DMS 273 (cell line): ENCODE results near the gene CYP4V2.
A peak's percentile ranks its signal among the peaks of the same experiment; 100 is the strongest.

ENCODE experiments used
- DNase-seq: peaks from one replicate; lab custom pipeline; 2025; ENCODE audit not compliant: unreplicated experiment; lab: John Stamatoyannopoulos, UW

CYP4V2 gene

DNA sequence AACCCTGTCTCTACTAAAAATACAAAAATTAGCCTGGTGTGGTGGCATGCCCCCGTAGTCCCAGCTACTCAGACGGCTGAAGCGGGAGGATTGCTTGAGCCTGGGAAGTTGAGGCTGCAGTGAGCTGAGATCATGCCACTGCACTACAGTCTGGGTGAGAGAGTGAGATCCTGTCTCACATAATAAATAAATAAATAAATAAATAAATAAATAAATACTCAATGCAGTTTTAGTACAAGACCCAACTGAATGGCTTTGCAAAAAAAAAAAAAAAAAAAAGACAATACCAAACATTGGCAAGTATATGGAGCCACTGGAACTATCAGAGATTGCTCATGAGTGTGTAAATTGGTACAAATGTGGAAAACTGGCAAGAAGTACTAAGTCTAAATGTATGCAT is 3.3 kb upstream of the CYP4V2 start:
- no peak for DNase-seq

DNA sequence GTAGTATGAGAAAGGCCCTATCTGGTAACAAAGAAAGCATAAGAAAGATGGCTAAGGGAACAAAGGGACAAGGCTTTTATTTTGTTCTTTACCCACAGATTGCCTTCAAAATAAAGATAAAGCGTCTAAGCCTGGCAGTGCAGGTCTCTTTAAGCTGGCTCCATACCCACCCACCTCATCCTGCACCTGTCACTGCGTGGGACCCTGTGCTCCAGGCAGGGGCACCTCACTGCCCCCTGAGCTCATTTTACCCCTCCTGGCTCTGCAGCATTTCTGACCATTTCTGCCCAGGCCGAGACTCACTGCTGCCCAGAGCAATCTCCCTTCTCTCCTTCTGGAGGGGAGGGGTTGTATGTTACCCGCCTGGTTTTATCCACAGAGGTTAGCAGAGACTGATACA is 1.7 kb upstream of the CYP4V2 start:
- no peak for DNase-seq

DNA sequence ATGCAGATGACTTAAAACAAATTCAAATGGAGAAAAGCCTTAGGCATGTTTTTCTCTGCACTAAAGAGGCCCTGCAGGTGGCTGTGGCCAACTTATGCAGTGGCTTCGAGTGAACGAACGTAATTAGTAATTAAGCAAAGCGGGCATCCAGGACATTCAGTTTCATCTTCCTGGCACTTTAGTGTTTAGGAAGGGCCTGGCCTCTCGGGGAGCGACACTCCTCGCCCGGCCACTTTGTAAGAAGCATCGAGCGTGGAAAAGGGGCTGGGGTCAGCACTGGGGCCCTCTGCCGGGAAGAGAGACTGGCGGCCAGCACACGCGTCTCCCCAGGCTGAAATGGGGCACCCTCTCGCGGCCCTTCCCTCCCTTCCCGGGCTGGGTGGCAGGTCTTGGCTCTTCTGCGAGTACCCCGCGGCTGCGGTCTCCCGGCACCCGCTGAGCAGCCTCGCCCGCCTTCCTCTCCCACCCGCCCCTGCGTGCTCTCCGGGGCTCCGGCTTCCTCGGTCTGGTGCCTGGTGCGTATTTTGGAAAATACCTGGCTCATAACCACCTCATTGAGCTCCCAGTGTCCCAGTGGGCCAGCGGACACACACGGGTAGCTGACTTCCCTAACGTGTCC is 677 bp upstream of the CYP4V2 start:
- DNase-seq, result peak; percentile 71

DNA sequence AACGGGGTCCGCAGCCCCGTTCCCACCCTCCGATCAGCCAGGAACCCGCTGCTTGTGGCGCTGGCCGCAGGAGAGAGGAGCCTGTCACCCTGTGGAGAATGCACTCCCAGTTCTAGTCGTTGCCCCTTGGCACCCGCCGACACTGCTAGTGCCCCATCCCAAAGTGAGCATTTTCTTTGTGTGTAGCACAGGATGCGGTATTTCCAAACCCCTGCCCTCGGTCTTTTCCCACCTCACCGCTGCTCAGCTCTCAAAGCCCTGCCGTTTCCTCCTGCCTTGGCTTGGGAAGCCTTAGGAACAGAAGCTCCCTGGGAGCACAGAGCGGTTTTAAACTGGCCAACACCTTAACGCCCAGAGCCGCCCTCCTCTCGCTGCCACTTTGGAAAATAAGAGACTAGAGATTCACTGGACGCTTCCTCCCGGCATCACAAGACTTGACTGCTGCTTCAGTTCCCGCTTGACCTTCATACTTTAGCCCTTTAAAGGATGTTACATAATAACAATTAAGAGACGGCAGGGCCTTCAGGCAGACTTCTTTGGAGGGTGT is 772 bp downstream of the CYP4V2 start:
- peak; percentile 64 for DNase-seq

DNA sequence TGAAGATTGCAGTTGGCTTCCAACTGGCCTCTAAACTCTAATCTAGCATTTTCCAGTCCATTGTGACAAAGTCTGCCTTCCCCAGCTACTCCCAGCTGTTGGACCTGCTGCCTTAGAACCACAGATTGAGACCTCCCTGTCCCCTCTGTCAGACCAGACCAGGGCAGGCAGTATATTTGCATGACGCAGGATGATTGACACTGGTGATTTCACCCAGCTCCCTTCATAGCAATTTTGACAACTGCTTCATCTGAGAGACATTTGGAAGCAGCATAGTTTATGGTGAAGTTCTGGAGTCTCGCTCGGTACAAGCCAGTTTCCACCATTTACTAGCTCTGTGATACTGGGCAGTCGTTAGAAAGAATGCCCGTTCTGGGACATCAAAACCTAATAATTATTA is 2.5 kb downstream of the CYP4V2 start:
- DNase-seq, result no peak

DNA sequence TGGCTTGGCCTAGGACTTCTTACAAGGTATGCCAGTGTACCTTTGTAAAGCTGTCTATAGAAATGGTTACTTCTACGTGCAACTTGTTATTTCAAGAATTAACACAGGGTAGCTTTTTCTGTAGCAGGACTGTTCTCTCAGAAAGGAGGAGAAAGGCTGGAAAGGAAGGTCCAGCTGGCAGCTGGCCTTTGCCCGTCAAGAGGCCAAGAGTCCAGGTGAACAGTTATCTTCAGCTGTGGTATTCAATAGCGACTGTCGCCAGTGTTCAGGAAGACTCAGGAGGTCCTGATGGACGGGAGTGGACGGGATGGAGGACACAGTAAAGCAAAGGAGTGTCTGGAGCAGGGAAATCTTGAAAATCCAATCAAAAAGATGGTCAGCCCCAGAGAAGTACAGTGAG is 4.7 kb downstream of the CYP4V2 start:
- no peak for DNase-seq

DNA sequence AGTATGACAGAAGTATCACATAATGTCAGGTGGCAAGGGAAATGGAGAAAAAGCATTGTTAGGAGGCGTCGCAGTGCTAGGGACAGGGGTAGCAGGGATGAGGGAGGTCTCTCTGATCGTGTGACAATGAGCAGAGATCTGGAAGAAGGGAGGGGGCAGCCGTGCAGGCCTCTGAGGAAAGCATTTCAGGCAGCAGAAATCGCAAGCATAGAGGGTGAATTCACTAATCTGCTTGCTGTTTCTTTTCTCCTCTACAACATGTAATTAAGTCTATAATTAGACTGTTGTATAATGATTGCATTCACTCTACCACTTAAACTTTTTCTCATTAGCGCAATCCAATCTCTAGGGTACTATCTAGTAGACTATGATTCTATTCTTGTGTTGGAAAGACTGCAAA is 9.1 kb downstream of the CYP4V2 start:
- no peak for DNase-seq

DNA sequence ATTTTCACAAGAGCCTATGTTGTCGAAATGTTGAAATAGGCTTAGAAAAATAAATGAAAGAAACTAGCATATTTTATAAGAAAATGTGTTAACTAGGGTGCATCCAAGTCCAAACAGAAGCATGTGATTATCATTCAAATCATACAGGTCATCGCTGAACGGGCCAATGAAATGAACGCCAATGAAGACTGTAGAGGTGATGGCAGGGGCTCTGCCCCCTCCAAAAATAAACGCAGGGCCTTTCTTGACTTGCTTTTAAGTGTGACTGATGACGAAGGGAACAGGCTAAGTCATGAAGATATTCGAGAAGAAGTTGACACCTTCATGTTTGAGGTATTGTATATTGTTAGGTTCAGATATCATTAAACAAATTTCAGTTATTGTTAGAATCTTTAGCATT is 9.6 kb downstream of the CYP4V2 start:
- DNase-seq, result no peak

DNA sequence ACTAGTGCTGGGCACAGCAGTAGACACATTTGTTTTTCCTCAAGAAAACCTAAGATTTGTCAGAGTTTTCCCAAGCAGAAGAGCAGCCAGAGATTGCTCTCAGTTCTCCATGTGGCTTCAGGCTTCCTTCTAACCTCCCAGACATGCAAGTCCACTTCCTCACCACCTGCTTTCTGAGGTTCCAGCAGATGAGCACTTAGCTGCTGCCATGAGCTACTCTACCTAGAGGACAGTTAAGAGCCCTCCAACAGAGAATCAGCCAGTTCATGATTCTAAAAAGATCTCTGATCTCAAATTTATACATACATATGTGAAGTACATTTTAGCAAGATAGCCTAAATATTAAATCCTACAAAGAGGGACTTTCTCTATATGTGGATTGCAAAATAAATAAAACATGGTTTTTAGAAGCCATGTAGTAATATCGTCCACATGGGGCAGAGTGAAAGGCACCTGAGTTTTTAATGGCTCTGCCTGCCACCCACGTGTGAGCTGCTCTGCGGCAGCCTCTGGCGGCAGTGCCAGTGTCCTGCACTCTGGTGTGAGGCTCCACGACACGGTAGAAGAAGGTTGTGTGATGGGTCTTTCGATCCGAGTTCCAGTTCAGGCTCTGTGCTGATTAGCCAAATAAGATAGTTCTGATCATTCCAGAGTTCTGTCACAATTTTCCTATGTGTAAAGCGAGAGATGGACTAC is 10.3 kb downstream of the CYP4V2 start:
- DNase-seq, result peak; percentile 74

DNA sequence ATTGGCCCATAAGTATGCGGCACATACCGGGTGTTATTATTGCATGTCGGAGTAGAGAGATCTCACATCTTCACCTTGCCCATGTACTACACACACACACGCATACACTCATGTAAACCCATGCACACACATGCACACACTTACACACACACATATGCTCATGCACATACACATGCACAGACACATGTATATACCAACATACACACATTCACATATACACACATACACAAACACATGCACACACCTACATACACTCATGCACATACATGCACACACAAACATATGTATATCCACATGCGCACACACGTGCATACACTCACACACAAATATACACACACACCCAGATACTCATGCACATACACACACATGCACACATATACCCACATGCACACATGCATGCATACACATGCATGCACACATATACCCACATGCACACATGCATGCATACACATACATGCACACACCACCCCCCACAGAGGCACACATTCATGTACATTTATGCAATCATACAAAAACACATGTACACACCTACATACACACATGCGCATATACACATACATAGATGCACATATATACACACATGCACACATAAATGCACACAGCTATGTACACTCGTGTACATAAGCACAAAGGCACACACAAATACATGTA is 11.2 kb downstream of the CYP4V2 start:
- no peak for DNase-seq

DNA sequence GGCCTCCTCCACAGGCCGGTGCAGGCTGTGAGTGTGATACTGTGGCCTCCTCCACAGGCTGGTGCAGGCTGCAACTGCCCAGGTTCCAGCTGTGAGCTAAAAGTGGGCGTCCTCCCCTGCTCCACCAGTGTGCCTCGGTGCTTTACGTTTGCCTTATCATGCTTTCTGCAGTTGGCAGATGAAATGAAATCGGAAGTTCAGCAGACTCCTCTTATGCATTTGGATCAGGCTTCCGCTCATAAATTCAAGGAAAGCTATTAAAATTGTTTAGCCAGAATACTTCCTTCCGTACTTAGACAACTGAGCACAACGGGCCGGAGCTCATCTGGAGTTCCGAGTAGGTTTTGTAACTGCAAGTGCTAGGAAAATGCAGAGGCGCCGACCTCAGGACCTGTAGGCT is 12.0 kb downstream of the CYP4V2 start:
- DNase-seq, result peak; percentile 66

DNA sequence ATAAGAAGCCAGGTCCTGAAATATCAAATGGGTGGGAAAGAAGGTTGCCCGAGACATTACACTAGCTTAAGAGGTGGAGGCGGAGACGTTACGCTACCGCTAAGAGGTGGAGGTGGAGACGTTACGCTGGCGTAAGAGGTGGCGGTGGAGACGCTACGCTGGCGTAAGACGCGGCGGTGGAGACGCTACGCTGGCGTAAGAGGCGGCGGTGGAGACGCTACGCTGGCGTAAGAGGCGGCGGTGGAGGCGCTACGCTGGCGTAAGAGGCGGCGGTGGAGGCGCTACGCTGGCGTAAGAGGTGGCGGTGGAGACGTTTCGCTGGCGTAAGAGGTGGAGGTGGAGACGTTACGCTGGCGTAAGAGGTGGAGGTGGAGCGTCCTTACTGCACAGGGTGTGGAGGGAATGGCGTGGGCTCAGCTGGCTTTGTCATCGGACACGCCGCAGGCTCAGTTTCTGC is 12.8 kb downstream of the CYP4V2 start:
- peak; percentile 89 for DNase-seq

DNA sequence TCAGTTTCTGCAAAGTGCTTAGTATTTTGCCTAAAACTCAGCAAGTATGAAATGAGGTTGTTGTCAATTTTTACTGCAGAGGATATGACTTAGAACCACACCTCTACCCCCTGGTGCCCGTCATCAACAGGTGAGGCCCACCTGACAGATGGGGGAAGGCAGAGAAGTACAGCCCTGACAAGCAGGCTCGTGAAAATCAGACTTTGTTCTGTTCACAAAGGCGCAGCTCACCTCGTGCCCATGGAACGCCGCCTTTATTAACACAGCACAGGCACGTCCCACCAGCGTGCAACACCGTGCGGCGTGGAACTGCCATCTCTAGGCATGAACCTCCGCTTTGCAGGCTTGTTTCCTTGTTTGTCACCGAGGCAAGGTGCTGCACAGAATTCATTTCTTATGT is 13.3 kb downstream of the CYP4V2 start:
- DNase-seq, result peak; percentile 10

DNA sequence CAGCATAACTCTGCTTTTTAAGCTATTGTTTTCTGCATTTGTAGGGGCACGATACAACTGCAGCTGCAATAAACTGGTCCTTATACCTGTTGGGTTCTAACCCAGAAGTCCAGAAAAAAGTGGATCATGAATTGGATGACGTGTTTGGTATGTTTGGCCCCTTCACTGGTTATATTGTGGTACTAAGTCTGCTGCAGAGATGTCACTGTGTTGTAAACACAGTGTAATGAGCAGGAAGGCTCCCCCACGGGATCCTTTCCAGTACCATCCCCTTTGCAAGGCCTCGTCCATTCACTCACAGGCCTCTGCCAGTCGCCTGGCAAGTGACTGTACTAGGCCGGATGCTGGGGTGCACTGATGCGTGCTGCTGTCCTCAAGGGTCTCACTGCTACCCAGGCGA is 13.8 kb downstream of the CYP4V2 start:
- no peak for DNase-seq

DNA sequence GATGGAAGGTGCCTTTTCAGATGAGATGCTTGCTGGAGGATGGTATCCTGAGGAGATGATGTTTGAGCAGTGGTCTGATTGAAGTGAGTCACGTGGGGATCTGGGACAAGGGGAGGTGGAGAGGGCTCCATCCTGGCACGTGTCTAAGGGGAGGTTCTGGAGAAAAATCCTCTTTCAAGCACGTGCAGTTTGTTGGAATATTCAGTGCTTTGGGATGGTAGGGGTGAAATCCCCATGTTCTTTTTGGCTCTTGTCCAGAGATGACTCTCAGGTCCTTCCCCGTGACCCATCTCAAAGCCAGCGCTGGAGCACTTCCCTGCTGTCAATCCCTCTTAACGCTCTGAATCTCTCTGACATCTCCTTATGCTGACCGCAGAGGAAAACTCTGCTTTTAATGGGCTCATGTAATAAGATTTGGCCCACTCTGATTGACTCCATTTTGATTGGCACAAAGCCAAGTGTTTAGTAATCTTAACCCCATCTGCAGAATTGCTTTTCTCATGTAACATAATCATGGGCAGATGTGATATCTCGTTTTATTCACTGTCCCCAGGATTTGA is 25.2 kb downstream of the CYP4V2 start:
- peak; percentile 66 for DNase-seq

DNA sequence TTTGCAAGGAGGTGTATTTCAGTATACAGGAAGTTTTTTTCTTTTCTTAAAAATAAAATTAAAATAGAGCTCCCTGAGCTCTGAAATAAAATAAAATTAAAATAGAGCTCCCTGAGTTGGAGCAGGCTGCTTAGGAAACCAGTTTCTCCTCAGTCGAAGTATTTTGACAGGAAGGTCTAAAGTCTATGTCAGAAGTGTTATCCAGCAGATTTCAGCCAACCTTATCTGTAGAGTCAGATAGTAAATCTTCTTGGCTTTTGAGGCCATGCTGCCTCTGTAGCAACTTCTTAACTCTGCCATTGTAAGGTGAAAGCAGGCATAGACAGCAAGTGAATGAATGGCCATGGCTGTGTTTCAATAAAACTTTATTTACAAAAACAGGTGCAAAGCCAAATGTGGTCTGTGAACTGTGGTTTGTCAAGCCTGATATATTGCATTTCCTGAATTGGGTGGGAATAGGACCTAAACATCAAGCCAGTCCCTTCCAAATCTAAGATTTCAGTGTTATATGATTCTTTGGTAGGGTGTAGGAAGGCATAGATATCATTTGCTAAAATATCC is 26.4 kb downstream of the CYP4V2 start:
- no peak for DNase-seq

DNA sequence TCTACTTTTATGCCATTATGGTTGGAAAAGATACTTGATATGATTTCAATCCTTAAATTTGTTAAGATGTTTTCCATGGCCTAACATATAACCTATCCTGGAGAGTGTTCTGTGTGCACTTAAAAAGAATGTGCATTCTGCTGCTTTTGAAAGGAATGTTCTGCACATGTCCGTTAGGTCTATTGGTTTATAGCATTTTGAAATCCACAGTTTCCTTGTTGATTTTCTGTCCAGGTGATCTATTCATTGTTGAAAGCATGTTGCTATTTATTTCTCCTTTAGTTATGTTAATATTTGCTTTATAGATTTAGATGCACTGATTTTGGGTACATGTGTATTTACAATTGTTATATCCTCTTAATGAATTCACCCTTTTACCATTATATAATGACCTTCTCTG is 30.3 kb downstream of the CYP4V2 start:
- no peak for DNase-seq

DNA sequence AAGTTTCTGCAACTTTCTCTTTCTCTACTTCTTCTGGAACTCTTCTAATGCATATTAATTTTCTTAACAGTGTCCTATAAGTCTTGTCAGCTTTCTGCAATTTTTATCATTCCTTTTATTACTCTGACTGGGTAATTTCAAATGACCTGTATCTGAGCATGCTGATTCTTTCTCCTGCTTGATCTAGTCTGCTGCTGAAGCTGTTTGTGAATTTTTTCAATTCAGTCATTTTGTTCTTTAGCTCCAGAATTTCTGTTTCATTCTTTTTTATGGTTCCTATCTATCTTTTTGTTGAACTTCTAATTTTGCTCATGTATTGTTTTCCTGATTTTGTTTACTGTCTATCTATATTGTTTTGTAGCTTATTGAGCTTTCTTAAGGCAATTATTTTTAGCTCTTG is 34.5 kb downstream of the CYP4V2 start:
- no peak for DNase-seq

DNA sequence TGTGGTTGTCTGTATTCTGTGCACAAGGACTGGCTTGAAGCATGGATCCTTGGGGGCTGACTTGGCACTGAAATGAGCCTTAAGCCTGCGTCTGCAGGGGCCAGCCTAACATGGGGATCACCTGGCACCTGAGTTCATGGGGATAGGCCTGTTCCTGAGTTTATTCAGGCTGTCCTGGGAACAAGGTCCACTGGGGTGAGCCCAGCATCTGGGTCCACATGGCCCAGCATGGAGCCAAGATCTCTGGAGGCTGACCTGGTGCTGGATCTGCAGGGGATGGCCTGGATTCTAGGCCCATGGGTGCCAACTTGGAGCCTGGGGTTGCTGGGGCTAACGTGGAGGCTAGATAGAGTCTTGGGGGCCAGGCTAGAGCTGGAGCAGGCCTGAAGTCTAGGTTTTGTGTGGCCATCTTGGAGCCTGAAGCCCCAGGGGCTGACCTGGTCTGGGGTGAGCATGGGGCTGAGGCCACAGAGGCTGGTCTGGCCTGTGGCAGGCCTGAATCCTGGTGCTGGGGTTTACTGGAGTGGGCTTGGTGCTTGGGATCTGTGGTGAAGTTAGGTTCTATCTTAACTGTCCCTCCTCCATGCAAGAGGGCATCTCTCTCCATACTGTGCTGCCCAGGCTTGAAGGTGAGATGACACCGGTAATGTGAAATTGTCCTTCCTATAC is 35.3 kb downstream of the CYP4V2 start:
- no peak for DNase-seq

DNA sequence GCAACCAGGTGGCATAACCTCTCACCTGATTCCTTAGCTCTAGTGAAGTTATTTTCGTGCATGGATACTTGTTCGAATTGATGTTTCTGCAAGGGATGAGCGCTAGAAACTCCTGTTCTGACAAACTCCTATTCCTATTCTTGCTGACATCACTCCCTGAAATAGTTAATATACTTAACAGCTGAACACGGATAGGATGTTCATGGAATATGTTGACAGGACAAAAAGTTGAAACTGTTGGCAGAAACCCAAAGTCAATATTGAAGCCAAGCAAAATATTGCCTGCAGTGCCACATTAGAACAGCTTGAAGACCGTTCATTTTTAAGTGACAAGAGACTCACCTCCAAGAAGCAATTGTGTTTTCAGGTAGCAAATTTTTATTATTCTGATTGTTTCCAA is 35.9 kb downstream of the CYP4V2 start, which contains the start of gene KLKB1:
Gene KLKB1 (plus strand): TSS at position 287 of the 400 bp plus-strand sequence. CDS start 689 bp downstream, outside the sequence.
- DNase-seq, result peak; percentile 18
